ENCODE data around the gene DHX29.
A peak's percentile ranks its signal among the peaks of the same experiment; 100 is the strongest.

Gene DHX29

GRCh38 chr5:55344392-55344992, 37.0 kb upstream of the DHX29 start:
- peak; percentile 73 for TF ChIP-seq CTCF (IDR thresholded peaks at IDR 0.05; ENCODE audit: control extremely low read depth, extremely low read depth, low read depth, missing control alignments)
- DNase-seq (ENCODE audit: extremely low spot score) = peak; percentile 18
- CTCF ChIA-PET = interaction anchor here (0.8 to 1.5 kb wide), 5 partner anchors 15 to 347 kb away, joined by 3 to 5 read pairs (median 3); no protein-coding TSS in a partner anchor

GRCh38 chr5:55343609-55344008, 36.1 kb upstream of the DHX29 start:
- DNase-seq (ENCODE audit: extremely low spot score) = no peak
- ChIA-PET POLR2A (no interaction called here), CTCF (interaction anchor here (0.7 to 1.7 kb wide), 8 partner anchors 16 to 362 kb away, joined by 3 to 7 read pairs (median 3); no protein-coding TSS in a partner anchor)
- TF ChIP-seq CTCF (IDR thresholded peaks at IDR 0.05; ENCODE audit: control extremely low read depth, extremely low read depth, low read depth, missing control alignments) = no peak

More at GRCh38 chr5:55344392-55344992, 37.0 kb upstream of the DHX29 start:
- POLR2A ChIA-PET = no interaction called here

- POLR2A ChIA-PET = no interaction called here
- CTCF ChIA-PET = interaction anchor here (1.2 to 1.7 kb wide), 5 partner anchors 16 to 349 kb away, joined by 3 to 7 read pairs (median 3); partner anchors contain the start of gene MTREX
- DNase-seq (ENCODE audit: extremely low spot score) = no peak
- TF ChIP-seq CTCF (IDR thresholded peaks at IDR 0.05; ENCODE audit: control extremely low read depth, extremely low read depth, low read depth, missing control alignments) = no peak
These were observed 35.6 kb upstream of the DHX29 start for GRCh38 chr5:55343107-55343506.

- ChIA-PET POLR2A (no interaction called here), CTCF (no interaction called here)
- TF ChIP-seq CTCF (IDR thresholded peaks at IDR 0.05; ENCODE audit: control extremely low read depth, extremely low read depth, low read depth, missing control alignments) = no peak
- peak; percentile 33 for DNase-seq (ENCODE audit: extremely low spot score)
These were observed 31.3 kb upstream of the DHX29 start for GRCh38 chr5:55338810-55339243.

GRCh38 chr5:55338092-55338613, 30.7 kb upstream of the DHX29 start:
- POLR2A ChIA-PET = no interaction called here
- CTCF ChIA-PET = no interaction called here
- TF ChIP-seq CTCF (IDR thresholded peaks at IDR 0.05; ENCODE audit: control extremely low read depth, extremely low read depth, low read depth, missing control alignments) = no peak

GRCh38 chr5:55333811-55334210, 26.3 kb upstream of the DHX29 start:
- ChIA-PET POLR2A (no interaction called here), CTCF (no interaction called here)
- TF ChIP-seq CTCF (IDR thresholded peaks at IDR 0.05; ENCODE audit: control extremely low read depth, extremely low read depth, low read depth, missing control alignments) = no peak
- DNase-seq (ENCODE audit: extremely low spot score) = no peak

More at GRCh38 chr5:55338092-55338613, 30.7 kb upstream of the DHX29 start:
- no peak for DNase-seq (ENCODE audit: extremely low spot score)
